ENCODE measurements around the gene CACNA2D1. TPM values are rescaled to one million over a fixed set of nuclear protein-coding genes. Genes with fewer than 3 reads are reported as not detected.

CACNA2D1 gene
- total RNA-seq, 1 experiment from 2014 or later, result 36.2 TPM

DNA sequence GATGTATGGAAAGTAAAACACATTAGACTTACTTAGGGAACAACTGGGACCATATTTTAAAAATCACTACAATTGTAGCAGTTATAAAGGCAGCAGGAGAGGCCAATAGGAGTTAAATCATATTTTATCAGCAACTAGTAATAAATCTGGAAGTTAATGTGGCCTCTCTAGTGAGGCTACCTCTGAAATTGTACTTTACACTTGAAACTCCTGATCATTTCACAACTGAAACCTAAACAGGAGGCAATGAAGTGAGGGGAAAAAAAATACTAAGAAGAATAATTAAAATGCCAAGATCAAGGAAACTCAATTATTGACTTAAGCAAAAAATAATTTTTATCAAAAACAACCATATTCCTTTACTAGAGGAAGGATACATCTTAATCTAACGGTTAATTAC lies 408.1 kb downstream of the CACNA2D1 start:
- peaks cover 12 to 15% of the 10 kb centered on the region in 2 experiments for H3K4me1 Mint-ChIP-seq
- no peak overlapping the region for H2BK20ac ChIP-seq (ENCODE audit: low read depth, low read length, poor library complexity, severe bottlenecking)
- H3T11ph ChIP-seq (ENCODE audit: low read length), result no peak overlapping the region
- no peak overlapping the region for H3K14ac ChIP-seq (ENCODE audit: insufficient read depth, low read length)
- TF ChIP-seq, protein P1, sequence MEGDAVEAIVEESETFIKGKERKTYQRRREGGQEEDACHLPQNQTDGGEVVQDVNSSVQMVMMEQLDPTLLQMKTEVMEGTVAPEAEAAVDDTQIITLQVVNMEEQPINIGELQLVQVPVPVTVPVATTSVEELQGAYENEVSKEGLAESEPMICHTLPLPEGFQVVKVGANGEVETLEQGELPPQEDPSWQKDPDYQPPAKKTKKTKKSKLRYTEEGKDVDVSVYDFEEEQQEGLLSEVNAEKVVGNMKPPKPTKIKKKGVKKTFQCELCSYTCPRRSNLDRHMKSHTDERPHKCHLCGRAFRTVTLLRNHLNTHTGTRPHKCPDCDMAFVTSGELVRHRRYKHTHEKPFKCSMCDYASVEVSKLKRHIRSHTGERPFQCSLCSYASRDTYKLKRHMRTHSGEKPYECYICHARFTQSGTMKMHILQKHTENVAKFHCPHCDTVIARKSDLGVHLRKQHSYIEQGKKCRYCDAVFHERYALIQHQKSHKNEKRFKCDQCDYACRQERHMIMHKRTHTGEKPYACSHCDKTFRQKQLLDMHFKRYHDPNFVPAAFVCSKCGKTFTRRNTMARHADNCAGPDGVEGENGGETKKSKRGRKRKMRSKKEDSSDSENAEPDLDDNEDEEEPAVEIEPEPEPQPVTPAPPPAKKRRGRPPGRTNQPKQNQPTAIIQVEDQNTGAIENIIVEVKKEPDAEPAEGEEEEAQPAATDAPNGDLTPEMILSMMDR (conservative IDR thresholded peaks at IDR 0.05), result no peak
- H2BK15ac ChIP-seq (ENCODE audit: low read depth, low read length), result no peak overlapping the region
- no peak overlapping the region for H3K4ac ChIP-seq (ENCODE audit: low read depth, low read length)
- no peak overlapping the region for H2BK5ac ChIP-seq (ENCODE audit: insufficient read length, low read length)
- H4K8ac ChIP-seq (replicated peaks; ENCODE audit: insufficient read length, low read depth, low read length), result no peak overlapping the region
- H3K9ac ChIP-seq (ENCODE audit: extremely low read depth, insufficient read length, low read length), result no peak overlapping the region
- DNase-seq, result no peak
- no CpG with 5 or more reads among the region's 1 CpG for WGBS (ENCODE audit: extremely low coverage, insufficient read length, low lambda C conversion rate)
- H3K27ac ChIP-seq (ENCODE audit: insufficient read length, low read depth, low read length), result no peak overlapping the region
- H3K23me2 ChIP-seq (ENCODE audit: insufficient read length, low read depth, low read length, poor library complexity, severe bottlenecking), result no peaks in the 10 kb centered on the region
- H3K36me3 Mint-ChIP-seq (ENCODE audit: insufficient read depth in 1 of 3, low read depth in 3 of 3), result no peaks in the 10 kb centered on the region; a peak in 1 of 7 replicates
- no peaks in the 10 kb centered on the region for H4K20me1 ChIP-seq (ENCODE audit: control insufficient read depth, insufficient read depth, insufficient read length)
- no peak overlapping the region for H2BK120ac ChIP-seq (ENCODE audit: low read depth, low read length, poor library complexity, severe bottlenecking)
- H3K27me3 ChIP-seq (ENCODE audit: insufficient read depth, low read length), result no peaks in the 10 kb centered on the region
- no peak overlapping the region for H3K56ac ChIP-seq (ENCODE audit: insufficient read length, low read depth, low read length)
- H3K4me1 ChIP-seq (ENCODE audit: insufficient read depth, low read length), result no peaks in the 10 kb centered on the region; the same call in 1 of the 2 replicates
- H3K4me3 Mint-ChIP-seq, result no peak overlapping the region
- H3K79me1 ChIP-seq (ENCODE audit: insufficient read depth, low read depth, low read length, poor library complexity, severe bottlenecking), result no peaks in the 10 kb centered on the region
- H3K23ac ChIP-seq (ENCODE audit: insufficient read length, low read depth, low read length), result no peak overlapping the region
- no peak overlapping the region for H4K5ac ChIP-seq (ENCODE audit: insufficient read length, low read depth, low read length)
- no peak overlapping the region for H4K91ac ChIP-seq (ENCODE audit: insufficient read length, low read depth, low read length)
- no peaks in the 10 kb centered on the region for H3K9me3 Mint-ChIP-seq
- no peak overlapping the region for H3K27ac Mint-ChIP-seq
- H3K9me3 ChIP-seq (ENCODE audit: control insufficient read depth, low read depth, low read length), result no peaks in the 10 kb centered on the region
- no peak overlapping the region for H3K18ac ChIP-seq (ENCODE audit: insufficient read length, low read depth, low read length)
- no peak overlapping the region for H2AK5ac ChIP-seq (ENCODE audit: insufficient read length, low read length)
- no peak overlapping the region for H3K4me2 ChIP-seq (ENCODE audit: insufficient read depth, insufficient read length, low read length)
- no peak overlapping the region for H2BK12ac ChIP-seq (ENCODE audit: insufficient read length, low read depth, low read length)
- H2AFZ ChIP-seq (ENCODE audit: low read length), result no peak overlapping the region
- no peaks in the 10 kb centered on the region for H3K27me3 Mint-ChIP-seq (ENCODE audit: low read depth)
- H3K79me2 ChIP-seq (ENCODE audit: insufficient read depth, low read length), result no peaks in the 10 kb centered on the region
